Activated CD4-positive, alpha-beta T cell treated with anti-CD3 and anti-CD28 coated beads for 36 hours (primary cell): ENCODE data around the gene HIF1A. TPM values are rescaled to one million over a fixed set of nuclear protein-coding genes. Genes with fewer than 3 reads are reported as not detected.

Experiments
- ATAC-seq: fragments of 200-7000 bp; cut with Tn5 transposase; one replicate; pipeline ENCODE4 v1.10.0; 2021; ENCODE audit warnings: mild to moderate bottlenecking, moderate library complexity
- CTCF ChIA-PET: fragments of 350-600 bp; sonication (Branson Sonifier 250); formaldehyde crosslinking; loops from one replicate; lab custom pipeline; 2021; ENCODE audit warnings: antibody characterized with exemption; lab: Charles Lee
- POLR2A ChIA-PET: fragments of 350-600 bp; sonication (Branson Sonifier 250); formaldehyde crosslinking; loops from one replicate; lab custom pipeline; 2021; ENCODE audit warnings: antibody characterized with exemption, inconsistent platforms; lab: Charles Lee
- DNase-seq: peaks from one replicate; pipeline ENCODE4 v3.0.0-alpha.2; 2020
- H3K27ac Mint-ChIP-seq: one replicate; pipeline ENCODE4 v1.8.0; 2021; ENCODE audit warnings: mixed read lengths
- H3K27me3 Mint-ChIP-seq: one replicate; pipeline ENCODE4 v1.8.0; 2021; ENCODE audit warnings: mixed read lengths
- H3K36me3 Mint-ChIP-seq: one replicate; pipeline ENCODE4 v1.8.0; 2021; ENCODE audit warnings: low read depth, mixed read lengths
- H3K4me1 Mint-ChIP-seq: one replicate; pipeline ENCODE4 v1.8.0; 2021; ENCODE audit warnings: mixed read lengths
- H3K4me3 Mint-ChIP-seq: one replicate; pipeline ENCODE4 v1.8.0; 2021; ENCODE audit warnings: mild to moderate bottlenecking, moderate library complexity, mixed read lengths
- H3K9me3 Mint-ChIP-seq: one replicate; pipeline ENCODE4 v1.8.0; 2021; ENCODE audit warnings: low read depth, mixed read lengths
- intact Hi-C, 2 experiments: fragments of 100-400 bp; cut with DNase I in 1 of 2; cut with micrococcal nuclease in 1 of 2; formaldehyde crosslinking; loops; one replicate each; pipeline versions ENCODE4 v1.14.2 to v1.15.1; 2022 to 2024; cut with DNase I, micrococcal nuclease
- total RNA-seq, 2 experiments: library from RNA; stranded (reverse); gene quantifications; one replicate each; pipeline ENCODE4 v1.2.3, GENCODE V29; 2021

HIF1A gene
- total RNA-seq, 2 experiments from 2014 or later: 196 to 329 TPM

GRCh38 chr14:61672796-61673195 lies 22.5 kb upstream of the HIF1A start:
- H3K4me3 Mint-ChIP-seq: no peak overlapping the region
- ATAC-seq (no peak), DNase-seq (no peak)
- intact Hi-C loops: no loop called here
- ChIA-PET CTCF (interaction anchor here (1.8 kb wide), 1 partner anchor 19 kb away, joined by 7 read pairs; no protein-coding TSS in a partner anchor), POLR2A (interaction anchor here (0.6 to 0.7 kb wide), 2 partner anchors 148 to 349 kb away, joined by 3 read pairs; no protein-coding TSS in a partner anchor)
- H3K36me3 Mint-ChIP-seq: no peaks in the 10 kb centered on the region
- peaks cover 22% of the 10 kb centered on the region for H3K4me1 Mint-ChIP-seq
- H3K27me3 Mint-ChIP-seq: no peaks in the 10 kb centered on the region
- no peak overlapping the region for H3K27ac Mint-ChIP-seq
- no peaks in the 10 kb centered on the region for H3K9me3 Mint-ChIP-seq

GRCh38 chr14:61673305-61673704 lies 22.0 kb upstream of the HIF1A start:
- CTCF ChIA-PET: interaction anchor here (0.5 to 1.8 kb wide), 4 partner anchors 19 to 412 kb away, joined by 3 to 7 read pairs (median 3); no protein-coding TSS in a partner anchor
- DNase-seq: no peak
- H3K36me3 Mint-ChIP-seq: no peaks in the 10 kb centered on the region
- no peak overlapping the region for H3K4me3 Mint-ChIP-seq
- intact Hi-C loops: no loop called here
- ATAC-seq: no peak
- H3K27me3 Mint-ChIP-seq: no peaks in the 10 kb centered on the region
- POLR2A ChIA-PET: no interaction called here
- H3K4me1 Mint-ChIP-seq: peaks cover 22% of the 10 kb centered on the region
- H3K9me3 Mint-ChIP-seq: no peaks in the 10 kb centered on the region
- no peak overlapping the region for H3K27ac Mint-ChIP-seq

GRCh38 chr14:61675291-61675690 lies 20.0 kb upstream of the HIF1A start:
- CTCF ChIA-PET: interaction anchor here (0.6 to 1.1 kb wide), 3 partner anchors 16 to 24 kb away, joined by 3 to 4 read pairs (median 4); partner anchors contain the start of gene HIF1A
- no peaks in the 10 kb centered on the region for H3K27me3 Mint-ChIP-seq
- intact Hi-C loops: no loop called here
- POLR2A ChIA-PET: interaction anchor here (0.8 kb wide), 1 partner anchor 64 kb away, joined by 3 read pairs; no protein-coding TSS in a partner anchor
- H3K4me1 Mint-ChIP-seq: peaks cover 22% of the 10 kb centered on the region
- H3K4me3 Mint-ChIP-seq: no peak overlapping the region
- no peak for ATAC-seq
- no peaks in the 10 kb centered on the region for H3K9me3 Mint-ChIP-seq
- no peaks in the 10 kb centered on the region for H3K36me3 Mint-ChIP-seq
- H3K27ac Mint-ChIP-seq: no peak overlapping the region
- DNase-seq: no peak

GRCh38 chr14:61677479-61677878 lies 17.8 kb upstream of the HIF1A start:
- ATAC-seq: no peak

GRCh38 chr14:61678975-61679374 lies 16.3 kb upstream of the HIF1A start:
- CTCF ChIA-PET: interaction anchor here (1.8 to 1.9 kb wide), 2 partner anchors 12 to 25 kb away, joined by 3 to 6 read pairs; no protein-coding TSS in a partner anchor
- Mint-ChIP-seq H3K27me3 (no peaks in the 10 kb centered on the region), H3K36me3 (no peaks in the 10 kb centered on the region), H3K9me3 (no peaks in the 10 kb centered on the region), H3K4me3 (no peak overlapping the region), H3K4me1 (peaks cover 7% of the 10 kb centered on the region), H3K27ac (no peak overlapping the region)
- DNase-seq: no peak
- intact Hi-C loops: no loop called here
- ATAC-seq: no peak
- POLR2A ChIA-PET: no interaction called here

More at GRCh38 chr14:61677479-61677878, 17.8 kb upstream of the HIF1A start:
- Mint-ChIP-seq H3K27me3 (no peaks in the 10 kb centered on the region), H3K9me3 (no peaks in the 10 kb centered on the region), H3K36me3 (no peaks in the 10 kb centered on the region), H3K4me3 (no peak overlapping the region), H3K4me1 (peaks cover 16% of the 10 kb centered on the region), H3K27ac (no peak overlapping the region)
- ChIA-PET POLR2A (no interaction called here), CTCF (interaction anchor here (0.9 to 1.9 kb wide), 3 partner anchors 14 to 140 kb away, joined by 3 to 6 read pairs (median 3); no protein-coding TSS in a partner anchor)
- no peak for DNase-seq
- intact Hi-C loops: no loop called here

GRCh38 chr14:61681413-61681812 lies 13.9 kb upstream of the HIF1A start:
- CTCF ChIA-PET: interaction anchor here (0.6 to 3.7 kb wide), 5 partner anchors 9 to 220 kb away, joined by 3 to 17 read pairs (median 3); no protein-coding TSS in a partner anchor
- no peaks in the 10 kb centered on the region for H3K9me3 Mint-ChIP-seq
- DNase-seq (no peak), ATAC-seq (no peak)
- H3K4me3 Mint-ChIP-seq: no peak overlapping the region
- H3K4me1 Mint-ChIP-seq: peaks cover 12% of the 10 kb centered on the region
- no peaks in the 10 kb centered on the region for H3K36me3 Mint-ChIP-seq
- H3K27me3 Mint-ChIP-seq: no peaks in the 10 kb centered on the region
- no peak overlapping the region for H3K27ac Mint-ChIP-seq
- POLR2A ChIA-PET: no interaction called here
- intact Hi-C loops: no loop called here

- no peaks in the 10 kb centered on the region for H3K36me3 Mint-ChIP-seq
- ChIA-PET CTCF (interaction anchor here (0.6 to 3.7 kb wide), 5 partner anchors 8 to 154 kb away, joined by 3 to 17 read pairs (median 4); no protein-coding TSS in a partner anchor), POLR2A (interaction anchor here (0.6 kb wide), 1 partner anchor 222 kb away, joined by 9 read pairs; no protein-coding TSS in a partner anchor)
- H3K4me1 Mint-ChIP-seq: peaks cover 12% of the 10 kb centered on the region
- DNase-seq (no peak), ATAC-seq (no peak)
- H3K4me3 Mint-ChIP-seq: no peak overlapping the region
- no peaks in the 10 kb centered on the region for H3K27me3 Mint-ChIP-seq
- intact Hi-C loops: no loop called here
- peaks cover 2% of the 10 kb centered on the region for H3K9me3 Mint-ChIP-seq
- H3K27ac Mint-ChIP-seq: no peak overlapping the region
Measured at GRCh38 chr14:61683108-61683507, 12.2 kb upstream of the HIF1A start.

- intact Hi-C loops: loop anchor here in 1 of 2 experiments (10.0 kb wide), 1 partner anchor 1955 kb away; the partner anchor contains the start of gene WDR89
- DNase-seq (no peak), ATAC-seq (no peak)
- no peaks in the 10 kb centered on the region for H3K27me3 Mint-ChIP-seq
- peaks cover 2% of the 10 kb centered on the region for H3K36me3 Mint-ChIP-seq
- no peak overlapping the region for H3K4me3 Mint-ChIP-seq
- peaks cover 4% of the 10 kb centered on the region for H3K9me3 Mint-ChIP-seq
- CTCF ChIA-PET: interaction anchor here (0.6 to 3.2 kb wide), 2 partner anchors 8 to 111 kb away, joined by 4 to 17 read pairs; no protein-coding TSS in a partner anchor
- peaks cover 38% of the 10 kb centered on the region for H3K4me1 Mint-ChIP-seq
- POLR2A ChIA-PET: no interaction called here
- no peak overlapping the region for H3K27ac Mint-ChIP-seq
Measured at GRCh38 chr14:61690039-61690438, 5.3 kb upstream of the HIF1A start.

GRCh38 chr14:61690982-61691381 lies 4.3 kb upstream of the HIF1A start:
- Mint-ChIP-seq H3K27ac (peak overlapping the region; percentile 72), H3K9me3 (peaks cover 4% of the 10 kb centered on the region), H3K36me3 (peaks cover 3% of the 10 kb centered on the region), H3K27me3 (no peaks in the 10 kb centered on the region), H3K4me3 (peak overlapping the region; percentile 10), H3K4me1 (peaks cover 38% of the 10 kb centered on the region)
- POLR2A ChIA-PET: interaction anchor here (0.9 to 1.2 kb wide), 3 partner anchors 29 to 214 kb away, joined by 4 to 5 read pairs (median 4); no protein-coding TSS in a partner anchor
- intact Hi-C loops: loop anchor here in 1 of 2 experiments (10.0 kb wide), 1 partner anchor 1954 kb away; the partner anchor contains the start of gene WDR89
- no peak for DNase-seq
- ATAC-seq: no peak
- CTCF ChIA-PET: interaction anchor here (0.8 to 3.2 kb wide), 6 partner anchors 9 to 410 kb away, joined by 3 to 17 read pairs (median 4); partner anchors contain the start of gene TMEM30B

GRCh38 chr14:61691495-61691894 lies 3.8 kb upstream of the HIF1A start:
- Mint-ChIP-seq H3K27ac (peak overlapping the region; percentile 72), H3K4me3 (peak overlapping the region; percentile 21), H3K27me3 (no peaks in the 10 kb centered on the region), H3K36me3 (peaks cover 8% of the 10 kb centered on the region), H3K4me1 (peaks cover 38% of the 10 kb centered on the region), H3K9me3 (peaks cover 4% of the 10 kb centered on the region)
- ChIA-PET CTCF (interaction anchor here (0.5 to 3.2 kb wide), 11 partner anchors 9 to 411 kb away, joined by 3 to 17 read pairs (median 4); partner anchors contain the start of gene TMEM30B), POLR2A (interaction anchor here (0.9 to 1.2 kb wide), 3 partner anchors 30 to 215 kb away, joined by 4 to 5 read pairs (median 4); no protein-coding TSS in a partner anchor)
- DNase-seq (no peak), ATAC-seq (no peak)
- intact Hi-C loops: loop anchor here in 1 of 2 experiments (10.0 kb wide), 1 partner anchor 1953 kb away; the partner anchor contains the start of gene WDR89

GRCh38 chr14:61694039-61694438 lies 1.3 kb upstream of the HIF1A start:
- CTCF ChIA-PET: interaction anchor here (1.2 kb wide), 3 partner anchors 11 to 36 kb away, joined by 3 read pairs; no protein-coding TSS in a partner anchor
- intact Hi-C loops: loop anchor here (2.0 to 10.0 kb wide), 4 partner anchors 73 to 1951 kb away; partner anchors contain the start of gene WDR89 (in 1 of the 2)
- DNase-seq (no peak), ATAC-seq (no peak)
- Mint-ChIP-seq H3K27me3 (no peaks in the 10 kb centered on the region), H3K4me3 (peak overlapping the region; percentile 99), H3K27ac (peak overlapping the region; percentile 17), H3K4me1 (peaks cover 44% of the 10 kb centered on the region), H3K36me3 (peaks cover 33% of the 10 kb centered on the region), H3K9me3 (peaks cover 2% of the 10 kb centered on the region)
- POLR2A ChIA-PET: interaction anchor here (1.4 to 1.6 kb wide), 2 partner anchors 23 to 31 kb away, joined by 7 to 8 read pairs; no protein-coding TSS in a partner anchor
